Parathyroid adenoma (tissue), 2 donors: ENCODE results near the gene PLEKHA6.

Source experiments
- H2AFZ ChIP-seq: fragments of 300-600 bp; sonication (generic); one replicate; pipeline ENCODE4 v1.7.0; 2017; ENCODE audit warnings: antibody characterized with exemption, mild to moderate bottlenecking
- H3K27ac ChIP-seq: fragments of 300-600 bp; sonication (generic); one replicate; pipeline ENCODE4 v1.7.0; 2017
- H3K27me3 ChIP-seq: fragments of 300-600 bp; sonication (generic); one replicate; pipeline ENCODE4 v1.7.0; 2017; ENCODE audit warnings: low read length; ENCODE audit not compliant: control insufficient read depth, insufficient read depth
- H3K36me3 ChIP-seq: fragments of 300-600 bp; sonication (generic); one replicate; pipeline ENCODE4 v1.7.0; 2017; ENCODE audit warnings: low read length; ENCODE audit not compliant: control insufficient read depth, insufficient read depth
- H3K4me1 ChIP-seq: fragments of 300-600 bp; sonication (generic); one replicate; pipeline ENCODE4 v1.7.0; 2017; ENCODE audit warnings: control low read depth
- H3K4me2 ChIP-seq: fragments of 300-600 bp; sonication (generic); one replicate; pipeline ENCODE4 v1.7.0; 2017; ENCODE audit warnings: low read length
- H3K4me3 ChIP-seq: fragments of 300-600 bp; sonication (generic); one replicate; pipeline ENCODE4 v1.7.0; 2017; ENCODE audit warnings: low read depth, low read length
- H3K79me2 ChIP-seq: fragments of 300-600 bp; sonication (generic); one replicate; pipeline ENCODE4 v1.7.0; 2017; ENCODE audit warnings: control low read depth
- H3K9ac ChIP-seq: fragments of 300-600 bp; sonication (generic); one replicate; pipeline ENCODE4 v1.7.0; 2017; ENCODE audit warnings: mild to moderate bottlenecking
- H3K9me3 ChIP-seq: fragments of 300-600 bp; sonication (generic); one replicate; pipeline ENCODE4 v1.7.0; 2017; ENCODE audit warnings: low read length; ENCODE audit not compliant: control insufficient read depth
- TF ChIP-seq, protein P1 (sequence below): fragments of 300-600 bp; sonication (generic); IDR thresholded peaks from one replicate; pipeline ENCODE4 v1.7.0; 2017; ENCODE audit warnings: antibody characterized with exemption, mild to moderate bottlenecking
- donor health status: primary hyperparathyroidism.

Gene PLEKHA6

GRCh38 chr1:204359474-204360255 is at the start of gene PLEKHA6:
PLEKHA6 (minus strand) TSS chr1:204359929; CDS start chr1:204273727, 86,202 bp downstream.
- Histone ChIP-seq H3K27ac (no peak within 1 kb of the TSS), H3K4me1 (no peaks in the 10 kb centered on the region)

DNA sequence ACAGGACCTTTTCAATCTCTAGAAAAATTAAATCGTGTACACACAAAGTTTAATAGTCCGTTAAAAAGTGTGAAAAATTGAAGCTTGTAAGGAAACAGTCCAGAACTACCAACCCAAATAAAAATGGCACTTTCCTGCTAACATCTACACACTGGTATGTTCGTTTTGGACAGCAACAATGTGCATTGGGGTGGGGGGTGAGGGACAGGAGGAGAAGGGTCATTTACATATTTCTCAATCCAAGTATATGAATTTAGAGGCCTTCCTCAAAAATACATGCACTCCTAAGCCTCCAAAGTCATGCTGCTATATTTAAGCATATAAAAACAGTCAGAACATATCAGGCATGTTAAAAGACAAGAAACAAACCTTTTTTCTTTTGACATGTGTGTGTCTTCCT is 49.4 kb upstream of the PLEKHA6 start:
- Histone ChIP-seq H3K36me3 (no peaks in the 10 kb centered on the region), H3K9ac (no peak overlapping the region), H3K9me3 (no peaks in the 10 kb centered on the region), H3K4me2 (peak overlapping the region; percentile 93), H3K4me3 (peak overlapping the region; percentile 96), H3K79me2 (peaks cover 29% of the 10 kb centered on the region), H3K4me1 (no peaks in the 10 kb centered on the region), H3K27ac (peak overlapping the region; percentile 99), H3K27me3 (no peaks in the 10 kb centered on the region), H2AFZ (no peak overlapping the region)
- TF ChIP-seq, protein P1, sequence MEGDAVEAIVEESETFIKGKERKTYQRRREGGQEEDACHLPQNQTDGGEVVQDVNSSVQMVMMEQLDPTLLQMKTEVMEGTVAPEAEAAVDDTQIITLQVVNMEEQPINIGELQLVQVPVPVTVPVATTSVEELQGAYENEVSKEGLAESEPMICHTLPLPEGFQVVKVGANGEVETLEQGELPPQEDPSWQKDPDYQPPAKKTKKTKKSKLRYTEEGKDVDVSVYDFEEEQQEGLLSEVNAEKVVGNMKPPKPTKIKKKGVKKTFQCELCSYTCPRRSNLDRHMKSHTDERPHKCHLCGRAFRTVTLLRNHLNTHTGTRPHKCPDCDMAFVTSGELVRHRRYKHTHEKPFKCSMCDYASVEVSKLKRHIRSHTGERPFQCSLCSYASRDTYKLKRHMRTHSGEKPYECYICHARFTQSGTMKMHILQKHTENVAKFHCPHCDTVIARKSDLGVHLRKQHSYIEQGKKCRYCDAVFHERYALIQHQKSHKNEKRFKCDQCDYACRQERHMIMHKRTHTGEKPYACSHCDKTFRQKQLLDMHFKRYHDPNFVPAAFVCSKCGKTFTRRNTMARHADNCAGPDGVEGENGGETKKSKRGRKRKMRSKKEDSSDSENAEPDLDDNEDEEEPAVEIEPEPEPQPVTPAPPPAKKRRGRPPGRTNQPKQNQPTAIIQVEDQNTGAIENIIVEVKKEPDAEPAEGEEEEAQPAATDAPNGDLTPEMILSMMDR, result no peak

More at GRCh38 chr1:204359474-204360255, at the start of gene PLEKHA6:
- Histone ChIP-seq H3K4me2 (no peak within 1 kb of the TSS), H3K9ac (no peak within 1 kb of the TSS), H3K27me3 (no peaks in the 10 kb centered on the region), H3K79me2 (no peaks in the 10 kb centered on the region), H2AFZ (no peak within 1 kb of the TSS), H3K4me3 (no peak within 1 kb of the TSS), H3K36me3 (no peaks in the 10 kb centered on the region), H3K9me3 (no peaks in the 10 kb centered on the region)
- TF ChIP-seq, protein P1, result no peak

DNA sequence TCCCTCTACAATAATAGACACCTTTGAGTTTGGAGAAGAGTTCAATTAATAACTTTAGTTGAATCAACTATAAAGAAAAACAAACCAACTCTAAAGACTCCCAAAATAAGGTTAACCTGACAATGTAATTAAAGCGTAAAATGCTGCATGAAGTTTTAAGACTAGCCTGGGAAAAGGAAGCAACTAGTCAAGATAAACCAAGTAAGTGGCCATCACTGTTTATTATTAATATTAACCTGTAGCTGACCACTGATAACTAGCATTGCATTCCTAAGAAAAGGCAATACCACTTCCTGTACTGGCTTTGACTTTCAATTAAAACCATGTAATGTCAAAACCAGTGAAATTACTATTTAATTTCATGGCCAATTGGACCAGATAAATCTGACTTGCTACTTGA is 48.9 kb upstream of the PLEKHA6 start:
- H3K79me2 ChIP-seq, result peaks cover 29% of the 10 kb centered on the region
- TF ChIP-seq, protein P1, result no peak
- no peaks in the 10 kb centered on the region for H3K36me3 ChIP-seq
- no peaks in the 10 kb centered on the region for H3K4me1 ChIP-seq
- peak overlapping the region; percentile 96 for H3K4me3 ChIP-seq
- H3K9ac ChIP-seq, result no peak overlapping the region
- H3K27me3 ChIP-seq, result no peaks in the 10 kb centered on the region
- H3K4me2 ChIP-seq, result peak overlapping the region; percentile 93
- no peak overlapping the region for H2AFZ ChIP-seq
- no peak overlapping the region for H3K27ac ChIP-seq
- H3K9me3 ChIP-seq, result no peaks in the 10 kb centered on the region

GRCh38 chr1:204408074-204408507 is 48.4 kb upstream of the PLEKHA6 start:
- no peak overlapping the region for H3K9ac ChIP-seq
- H3K79me2 ChIP-seq, result peaks cover 29% of the 10 kb centered on the region
- no peak overlapping the region for H3K27ac ChIP-seq
- peak overlapping the region; percentile 93 for H3K4me2 ChIP-seq
- no peaks in the 10 kb centered on the region for H3K27me3 ChIP-seq
- H3K36me3 ChIP-seq, result no peaks in the 10 kb centered on the region
- H2AFZ ChIP-seq, result no peak overlapping the region
- H3K9me3 ChIP-seq, result no peaks in the 10 kb centered on the region
- TF ChIP-seq, protein P1, result no peak
- no peaks in the 10 kb centered on the region for H3K4me1 ChIP-seq
- H3K4me3 ChIP-seq, result peak overlapping the region; percentile 96
